Measurements from ENCODE around the gene TMEM201. TPM values are rescaled to one million over a fixed set of nuclear protein-coding genes. Genes with fewer than 3 reads are reported as not detected.
"Not testable (repeated sequence)": the region's sequence is repeated elsewhere in the genome, so short reads cannot be mapped to it uniquely, and the experiment has no call there.

TMEM201 gene
- total RNA-seq, 1 donor from 2014 or later = 8.5 TPM

- TF ChIP-seq CTCF (IDR thresholded peaks at IDR 0.05) = no peak
- DNase-seq (no peak), ATAC-seq (no peak)
- H3K4me1 ChIP-seq = no peaks in the 10 kb centered on the region
- no peak overlapping the region for H3K4me3 ChIP-seq
- H3K36me3 ChIP-seq = no peaks in the 10 kb centered on the region
- H3K27me3 ChIP-seq = no peaks in the 10 kb centered on the region
- intact Hi-C loops (cut with DNase I) = loop anchor here (10.0 kb wide), 1 partner anchor 241 kb away; no protein-coding TSS in a partner anchor
- no peak overlapping the region for H3K27ac ChIP-seq
- no peaks in the 10 kb centered on the region for H3K9me3 ChIP-seq
Measured at GRCh38 chr1:9624081-9624480, 35.4 kb downstream of the TMEM201 start.

- not testable (repeated sequence) for H3K4me1 ChIP-seq, H3K27me3 ChIP-seq, H3K27ac ChIP-seq, ATAC-seq, H3K9me3 ChIP-seq, H3K4me3 ChIP-seq, DNase-seq, H3K36me3 ChIP-seq
- intact Hi-C loops (cut with DNase I) = loop anchor here (10.0 kb wide), 1 partner anchor 240 kb away; no protein-coding TSS in a partner anchor
Measured at GRCh38 chr1:9625030-9625429, 36.3 kb downstream of the TMEM201 start.

GRCh38 chr1:9626201-9626608 lies 37.5 kb downstream of the TMEM201 start:
- Histone ChIP-seq H3K27ac (no peak overlapping the region), H3K9me3 (no peaks in the 10 kb centered on the region), H3K4me1 (no peaks in the 10 kb centered on the region), H3K27me3 (no peaks in the 10 kb centered on the region), H3K36me3 (no peaks in the 10 kb centered on the region), H3K4me3 (no peak overlapping the region)
- ATAC-seq (no peak), DNase-seq (no peak)
- intact Hi-C loops (cut with DNase I) = loop anchor here (10.0 kb wide), 1 partner anchor 239 kb away; no protein-coding TSS in a partner anchor
- TF ChIP-seq CTCF (IDR thresholded peaks at IDR 0.05) = no peak

GRCh38 chr1:9628541-9629444 lies 40.1 kb downstream of the TMEM201 start:
- Histone ChIP-seq H3K4me1 (no peaks in the 10 kb centered on the region), H3K36me3 (no peaks in the 10 kb centered on the region), H3K27me3 (no peaks in the 10 kb centered on the region), H3K4me3 (no peak overlapping the region), H3K9me3 (no peaks in the 10 kb centered on the region), H3K27ac (peak overlapping the region; percentile 17)
- no peak for TF ChIP-seq CTCF (IDR thresholded peaks at IDR 0.05)
- intact Hi-C loops (cut with DNase I) = loop anchor here (10.0 kb wide), 1 partner anchor 236 kb away; no protein-coding TSS in a partner anchor
- DNase-seq = no peak
- no peak for ATAC-seq

- no peaks in the 10 kb centered on the region for H3K4me1 ChIP-seq
- no peaks in the 10 kb centered on the region for H3K27me3 ChIP-seq
- peak overlapping the region; percentile 34 for H3K4me3 ChIP-seq
- intact Hi-C loops (cut with DNase I) = loop anchor here (10.0 kb wide), 1 partner anchor 235 kb away; no protein-coding TSS in a partner anchor
- H3K27ac ChIP-seq = peak overlapping the region; percentile 71
- TF ChIP-seq CTCF (IDR thresholded peaks at IDR 0.05) = no peak
- no peaks in the 10 kb centered on the region for H3K36me3 ChIP-seq
- ATAC-seq = peak; percentile 74
- peak; percentile 87 for DNase-seq
- no peaks in the 10 kb centered on the region for H3K9me3 ChIP-seq
Measured at GRCh38 chr1:9629445-9630201, 40.9 kb downstream of the TMEM201 start.

All from upper lobe of right lung (tissue), 1 donor.